Loucy (cell line): ENCODE measurements around the gene KLHDC3.

Source experiments
- H2AFZ ChIP-seq: fragments of 200-600 bp; sonication (generic); 2 replicates; pipeline ENCODE4 v1.6.0; 2016; ENCODE audit warnings: antibody characterized with exemption, mild to moderate bottlenecking, low read length, moderate library complexity
- H3F3A ChIP-seq: fragments of 200-600 bp; 2 replicates; pipeline ENCODE4 v1.6.0; 2016; ENCODE audit warnings: antibody characterized with exemption, low read depth, mild to moderate bottlenecking
- H3K27me3 ChIP-seq: fragments of 200-600 bp; sonication (generic); 2 replicates; pipeline ENCODE4 v1.6.1; 2014; ENCODE audit warnings: low read length, mild to moderate bottlenecking; ENCODE audit not compliant: insufficient read depth, poor library complexity, severe bottlenecking
- H3K36me3 ChIP-seq: fragments of 200-600 bp; sonication (generic); 2 replicates; pipeline ENCODE4 v1.6.1; 2016; ENCODE audit warnings: low read length; ENCODE audit not compliant: insufficient read depth
- H3K4me1 ChIP-seq: fragments of 200-600 bp; sonication (generic); 2 replicates; pipeline ENCODE4 v1.5.1; 2014; ENCODE audit warnings: low read length, mild to moderate bottlenecking; ENCODE audit not compliant: insufficient read depth, poor library complexity, severe bottlenecking
- H3K4me2 ChIP-seq: fragments of 200-600 bp; sonication (generic); 2 replicates; pipeline ENCODE4 v1.6.0; 2014; ENCODE audit warnings: antibody characterized with exemption, low read length, low read depth, mild to moderate bottlenecking; ENCODE audit not compliant: poor library complexity, severe bottlenecking
- H3K4me3 ChIP-seq: fragments of 200-600 bp; sonication (generic); 2 replicates; pipeline ENCODE4 v1.5.1; 2014; ENCODE audit warnings: low read length, mild to moderate bottlenecking, mixed read lengths; ENCODE audit not compliant: poor library complexity, severe bottlenecking
- H3K79me2 ChIP-seq: fragments of 200-600 bp; sonication (generic); 2 replicates; pipeline ENCODE4 v1.6.1; 2014; ENCODE audit warnings: low read length; ENCODE audit not compliant: insufficient read depth
- H3K9ac ChIP-seq: fragments of 200-600 bp; sonication (generic); 2 replicates; pipeline ENCODE4 v1.6.0; 2014; ENCODE audit warnings: mild to moderate bottlenecking, low read depth, low read length, moderate library complexity; ENCODE audit not compliant: poor library complexity, severe bottlenecking
- H3K9me2 ChIP-seq: fragments of 200-600 bp; sonication (generic); replicated peaks from 2 replicates; pipeline ENCODE4 v1.6.1; 2016; ENCODE audit warnings: low read depth, low read length, mixed read lengths
- H3K9me3 ChIP-seq: fragments of 200-600 bp; sonication (generic); 2 replicates; pipeline ENCODE4 v1.6.1; 2014; ENCODE audit warnings: mild to moderate bottlenecking, antibody characterized with exemption, low read length, low read depth; ENCODE audit not compliant: insufficient read depth
- H4K20me1 ChIP-seq: fragments of 200-600 bp; sonication (generic); 2 replicates; pipeline ENCODE4 v1.6.0; 2014; ENCODE audit warnings: antibody characterized with exemption, low read length, mild to moderate bottlenecking; ENCODE audit not compliant: insufficient read depth, poor library complexity, severe bottlenecking
- CTCF ChIP-seq: fragments of 200-600 bp; sonication (generic); conservative IDR thresholded peaks from 2 replicates; pipeline ENCODE4 v1.5.1; 2014; ENCODE audit warnings: mild to moderate bottlenecking, antibody characterized with exemption, low read length
- EZH2phosphoT487 ChIP-seq: fragments of 200-600 bp; IDR thresholded peaks from 2 replicates; pipeline ENCODE4 v1.6.1; 2018; ENCODE audit warnings: antibody characterized with exemption, mild to moderate bottlenecking, moderate library complexity, borderline replicate concordance

Gene KLHDC3

GRCh38 chr6:42978839-42979522 lies 35.1 kb upstream of the KLHDC3 start, which contains the start of gene PEX6:
Gene PEX6 (minus strand): TSS chr6:42979181. CDS start chr6:42979150, 31 bp downstream.
- peak within 1 kb of the TSS; percentile 97 for H3K4me2 ChIP-seq
- H3K79me2 ChIP-seq = peaks cover 13% of the 10 kb centered on the region
- peaks cover 3% of the 10 kb centered on the region for H4K20me1 ChIP-seq
- TF ChIP-seq EZH2phosphoT487 = no peak
- TF ChIP-seq CTCF = no peak
- no peaks in the 10 kb centered on the region for H3K9me2 ChIP-seq
- H3F3A ChIP-seq = no peaks in the 10 kb centered on the region
- H3K9me3 ChIP-seq = no peaks in the 10 kb centered on the region
- peaks cover 19% of the 10 kb centered on the region for H3K4me1 ChIP-seq
- no peaks in the 10 kb centered on the region for H3K36me3 ChIP-seq
- peak within 1 kb of the TSS; percentile 89 for H3K4me3 ChIP-seq
- no peaks in the 10 kb centered on the region for H3K27me3 ChIP-seq
- peak within 1 kb of the TSS; percentile 87 for H3K9ac ChIP-seq
- peak within 1 kb of the TSS; percentile 78 for H2AFZ ChIP-seq

- no peaks in the 10 kb centered on the region for H3K36me3 ChIP-seq
- peaks cover 15% of the 10 kb centered on the region for H3K79me2 ChIP-seq
- H3K9me3 ChIP-seq = no peaks in the 10 kb centered on the region
- H2AFZ ChIP-seq = peak overlapping the region; percentile 78
- peaks cover 19% of the 10 kb centered on the region for H3K4me1 ChIP-seq
- peak overlapping the region; percentile 97 for H3K4me2 ChIP-seq
- H3K4me3 ChIP-seq = peak overlapping the region; percentile 89
- peaks cover 3% of the 10 kb centered on the region for H4K20me1 ChIP-seq
- no peaks in the 10 kb centered on the region for H3K9me2 ChIP-seq
- no peaks in the 10 kb centered on the region for H3K27me3 ChIP-seq
- no peaks in the 10 kb centered on the region for H3F3A ChIP-seq
- H3K9ac ChIP-seq = peak overlapping the region; percentile 87
- TF ChIP-seq CTCF (no peak), EZH2phosphoT487 (no peak)
Observed at GRCh38 chr6:42979523-42980177, 34.4 kb upstream of the KLHDC3 start.

GRCh38 chr6:42981836-42982235 lies 32.2 kb upstream of the KLHDC3 start:
- Histone ChIP-seq H3F3A (no peaks in the 10 kb centered on the region), H2AFZ (no peak overlapping the region), H3K4me2 (no peak overlapping the region), H4K20me1 (peaks cover 6% of the 10 kb centered on the region), H3K27me3 (no peaks in the 10 kb centered on the region), H3K4me3 (no peak overlapping the region), H3K9ac (no peak overlapping the region), H3K79me2 (peaks cover 37% of the 10 kb centered on the region), H3K9me3 (no peaks in the 10 kb centered on the region), H3K9me2 (no peaks in the 10 kb centered on the region), H3K36me3 (no peaks in the 10 kb centered on the region), H3K4me1 (peaks cover 38% of the 10 kb centered on the region)
- TF ChIP-seq CTCF (no peak), EZH2phosphoT487 (no peak)
